ENCODE measurements around the gene LRRC3.

DNA sequence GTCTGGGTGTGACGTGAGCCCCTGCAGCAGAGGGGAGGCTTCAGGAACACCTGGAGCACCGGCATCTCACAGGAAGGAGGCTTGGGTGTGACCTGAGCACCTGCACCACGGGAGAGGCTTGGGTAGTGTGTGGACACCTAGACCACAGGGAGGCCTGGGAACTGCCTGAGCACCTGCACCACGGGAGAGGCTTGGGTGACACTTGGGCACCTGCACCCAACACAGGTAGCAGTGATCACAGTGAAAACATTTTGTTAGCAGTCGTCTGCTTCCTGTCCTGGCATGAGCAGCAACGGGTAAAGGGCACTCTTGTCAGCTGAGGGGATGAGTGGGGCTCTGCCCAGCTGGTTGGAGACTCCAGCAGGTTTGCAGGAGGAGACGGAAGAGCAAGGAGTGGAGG is 22.4 kb downstream of the LRRC3 start:
- TF ChIP-seq FOXM1 (IDR thresholded peaks at IDR 0.05; ENCODE audit: borderline replicate concordance), result no peak
- no peak for TF ChIP-seq BHLHE40 (IDR thresholded peaks at IDR 0.05; ENCODE audit: borderline replicate concordance)
- no peak for TF ChIP-seq ELF4 (IDR thresholded peaks at IDR 0.05)
- TF ChIP-seq SUZ12 (IDR thresholded peaks at IDR 0.05), result no peak
- no peak for TF ChIP-seq ARNT (IDR thresholded peaks at IDR 0.05)
